ENCODE data around the gene PSD4. TPM values are rescaled to one million over a fixed set of nuclear protein-coding genes. Genes with fewer than 3 reads are reported as not detected.

The PSD4 gene
- total RNA-seq, 4 donors from 2014 or later, result 25.1 to 62.5 (median 50.2) TPM

- no peak for TF ChIP-seq POLR2A (IDR thresholded peaks at IDR 0.05)
- TF ChIP-seq CTCF (IDR thresholded peaks at IDR 0.05), result no peak
- WGBS, 2 donors, result 47 to 60% methylated on average over 1 of the region's 1 CpG
- H3K4me1 ChIP-seq, result peaks cover 0 to 4% (median 2%) of the 10 kb centered on the region in 3 donors
- DNase-seq, result no peak
- H3K4me3 ChIP-seq, result no peak overlapping the region
- H3K27me3 ChIP-seq, result no peaks in the 10 kb centered on the region
- peaks cover 0 to 51% (median 0%) of the 10 kb centered on the region in 3 donors for H3K36me3 ChIP-seq
- intact Hi-C loops (cut with DNase I), result loop anchor here (10.0 kb wide), 1 partner anchor 46 kb away; no protein-coding TSS in a partner anchor
- H3K27ac ChIP-seq, result no peak overlapping the region
- H3K9me3 ChIP-seq, result no peaks in the 10 kb centered on the region
These were observed 17.1 kb downstream of the PSD4 start for GRCh38 chr2:113190871-113191270.

DNA sequence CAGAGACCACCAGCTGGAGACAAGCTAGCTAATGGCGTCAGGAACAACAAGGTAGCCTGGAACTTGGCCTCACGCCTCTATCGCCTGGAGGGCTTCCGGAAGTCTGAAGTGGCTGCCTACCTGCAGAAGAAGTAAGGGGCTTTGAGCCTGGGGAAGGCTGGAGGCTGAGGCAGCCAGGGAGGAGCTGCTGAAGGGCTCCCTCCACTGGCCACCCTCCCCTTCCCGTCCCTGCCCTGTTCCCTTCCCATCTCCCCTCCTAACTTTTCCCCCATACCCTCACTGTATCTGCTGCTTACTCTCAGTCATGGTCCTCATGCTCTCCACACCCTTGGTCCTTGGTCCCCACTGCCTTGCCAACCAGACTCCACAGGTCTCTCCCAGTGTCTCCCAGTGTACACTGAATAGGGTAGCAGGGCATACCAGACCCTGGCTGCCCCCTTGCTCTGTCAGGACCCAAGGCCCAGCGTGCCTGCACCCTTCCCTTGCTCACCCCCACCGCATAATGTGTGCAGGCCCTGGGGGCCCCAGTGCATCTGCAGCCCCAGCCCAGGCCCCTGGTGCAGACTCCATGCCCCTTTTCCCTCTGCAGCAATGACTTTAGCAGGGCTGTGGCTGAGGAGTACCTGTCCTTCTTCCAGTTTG lies 18.8 kb downstream of the PSD4 start:
- no peaks in the 10 kb centered on the region for H3K27me3 ChIP-seq
- TF ChIP-seq CTCF (IDR thresholded peaks at IDR 0.05), result no peak
- TF ChIP-seq POLR2A (IDR thresholded peaks at IDR 0.05), result no peak
- H3K36me3 ChIP-seq, result peaks cover 0 to 55% (median 0%) of the 10 kb centered on the region in 3 donors
- H3K4me3 ChIP-seq, result no peak overlapping the region
- no peak for DNase-seq
- H3K27ac ChIP-seq, result no peak overlapping the region
- intact Hi-C loops (cut with DNase I), result loop anchor here (10.0 kb wide), 1 partner anchor 48 kb away; no protein-coding TSS in a partner anchor
- WGBS, 2 donors, result 90% methylated on average over 3 to 6 of the region's 7 CpGs
- H3K9me3 ChIP-seq, result no peaks in the 10 kb centered on the region
- H3K4me1 ChIP-seq, result peaks cover 0 to 4% (median 0%) of the 10 kb centered on the region in 3 donors

- no peak overlapping the region for H3K4me3 ChIP-seq
- H3K9me3 ChIP-seq, result no peaks in the 10 kb centered on the region
- no peaks in the 10 kb centered on the region for H3K27me3 ChIP-seq
- peaks cover 0 to 72% (median 4%) of the 10 kb centered on the region in 3 donors for H3K36me3 ChIP-seq
- intact Hi-C loops (cut with DNase I), result loop anchor here (5.0 to 10.0 kb wide), 2 partner anchors 51 to 114 kb away; no protein-coding TSS in a partner anchor
- WGBS, 2 donors, result 88% methylated on average over 6 to 10 of the region's 11 CpGs
- DNase-seq, result no peak
- H3K4me1 ChIP-seq, result peaks cover 14 to 26% (median 19%) of the 10 kb centered on the region in 3 donors
- TF ChIP-seq POLR2A (IDR thresholded peaks at IDR 0.05), result no peak
- no peak for TF ChIP-seq CTCF (IDR thresholded peaks at IDR 0.05)
- H3K27ac ChIP-seq, result no peak overlapping the region
These were observed 22.2 kb downstream of the PSD4 start for GRCh38 chr2:113195923-113196501.

DNA sequence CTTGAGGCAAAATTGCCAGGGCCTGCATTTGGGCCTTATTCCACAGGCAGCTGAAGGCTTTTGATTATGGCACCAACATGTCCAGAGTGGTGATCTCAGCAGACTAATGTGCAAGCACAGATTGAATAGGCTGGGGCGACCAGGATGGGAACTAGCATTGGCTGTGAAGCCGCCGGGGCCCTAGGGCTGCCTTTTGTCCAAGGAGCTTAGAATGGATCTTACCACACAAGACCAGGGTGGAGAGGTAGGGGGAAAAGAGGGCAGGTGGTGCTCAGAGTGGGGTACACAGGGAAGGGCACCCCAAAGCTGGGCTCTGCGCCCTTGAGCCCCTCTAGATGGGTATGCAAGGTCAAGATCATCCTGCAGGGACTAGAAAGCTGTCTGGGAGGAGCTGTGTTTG lies 23.1 kb downstream of the PSD4 start:
- Histone ChIP-seq H3K27ac (no peak overlapping the region), H3K27me3 (no peaks in the 10 kb centered on the region), H3K9me3 (no peaks in the 10 kb centered on the region), H3K36me3 (peaks cover 0 to 80% (median 4%) of the 10 kb centered on the region in 3 donors), H3K4me1 (peaks cover 14 to 34% (median 19%) of the 10 kb centered on the region in 3 donors), H3K4me3 (no peak overlapping the region)
- TF ChIP-seq CTCF (IDR thresholded peaks at IDR 0.05) (no peak), POLR2A (IDR thresholded peaks at IDR 0.05) (no peak)
- intact Hi-C loops (cut with DNase I), result loop anchor here (5.0 to 10.0 kb wide), 2 partner anchors 52 to 115 kb away; no protein-coding TSS in a partner anchor
- 93 to 100% methylated on average over 2 to 4 of the region's 4 CpGs for WGBS, 2 donors
- DNase-seq, result no peak

Measured in esophagus squamous epithelium (tissue), 5 donors.